GM12874 (cell line): Measurements from ENCODE around the gene STARD6.

Source experiments
- TF ChIP-seq, protein P1 (sequence below): IDR thresholded peaks from 2 replicates; pipeline ENCODE4 v1.5.1; 2011; ENCODE audit warnings: low read depth, mild to moderate bottlenecking, control low read depth, low read length, moderate library complexity; ENCODE audit not compliant: insufficient read depth

Gene STARD6

GRCh38 chr18:54330768-54331548 is 26.7 kb downstream of the STARD6 start:
- TF ChIP-seq, protein P1, sequence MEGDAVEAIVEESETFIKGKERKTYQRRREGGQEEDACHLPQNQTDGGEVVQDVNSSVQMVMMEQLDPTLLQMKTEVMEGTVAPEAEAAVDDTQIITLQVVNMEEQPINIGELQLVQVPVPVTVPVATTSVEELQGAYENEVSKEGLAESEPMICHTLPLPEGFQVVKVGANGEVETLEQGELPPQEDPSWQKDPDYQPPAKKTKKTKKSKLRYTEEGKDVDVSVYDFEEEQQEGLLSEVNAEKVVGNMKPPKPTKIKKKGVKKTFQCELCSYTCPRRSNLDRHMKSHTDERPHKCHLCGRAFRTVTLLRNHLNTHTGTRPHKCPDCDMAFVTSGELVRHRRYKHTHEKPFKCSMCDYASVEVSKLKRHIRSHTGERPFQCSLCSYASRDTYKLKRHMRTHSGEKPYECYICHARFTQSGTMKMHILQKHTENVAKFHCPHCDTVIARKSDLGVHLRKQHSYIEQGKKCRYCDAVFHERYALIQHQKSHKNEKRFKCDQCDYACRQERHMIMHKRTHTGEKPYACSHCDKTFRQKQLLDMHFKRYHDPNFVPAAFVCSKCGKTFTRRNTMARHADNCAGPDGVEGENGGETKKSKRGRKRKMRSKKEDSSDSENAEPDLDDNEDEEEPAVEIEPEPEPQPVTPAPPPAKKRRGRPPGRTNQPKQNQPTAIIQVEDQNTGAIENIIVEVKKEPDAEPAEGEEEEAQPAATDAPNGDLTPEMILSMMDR = no peak

DNA sequence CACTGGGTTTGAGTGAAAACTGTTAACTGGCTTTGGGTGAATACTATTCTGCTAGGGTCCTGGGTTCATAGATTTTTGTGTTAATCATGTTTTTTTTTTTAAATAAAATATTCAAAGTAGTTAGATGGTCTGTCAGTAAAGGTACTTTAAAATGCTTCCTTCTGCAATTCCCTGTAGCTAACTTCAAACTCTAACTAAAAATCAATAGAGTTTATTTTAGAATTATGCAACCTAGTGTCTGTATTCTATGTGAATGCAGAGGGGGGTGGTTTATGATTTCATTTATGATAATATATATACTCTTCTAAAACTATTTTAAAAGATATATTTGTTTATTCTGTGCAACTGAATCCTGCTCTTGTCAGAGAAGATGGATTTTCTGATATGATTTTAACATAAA is 27.9 kb downstream of the STARD6 start:
- TF ChIP-seq, protein P1 = no peak

DNA sequence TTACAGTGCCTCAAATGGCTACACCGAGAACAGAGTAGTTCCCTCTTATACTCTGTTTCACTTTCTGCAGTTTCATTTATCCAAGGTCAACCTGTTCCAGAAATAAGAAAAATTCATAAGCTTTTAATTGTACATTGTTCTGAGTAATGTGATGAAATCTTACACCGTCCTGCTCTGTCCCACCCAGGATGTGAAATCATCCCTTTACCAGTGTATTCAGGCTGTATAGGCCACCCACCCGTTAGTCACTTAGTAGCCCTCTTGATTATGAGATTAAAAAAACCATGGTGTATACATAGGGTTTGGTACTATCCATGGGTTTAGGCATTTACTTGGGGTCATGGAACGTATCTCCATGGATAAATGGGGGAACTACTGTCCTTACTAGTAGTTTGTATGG is 29.8 kb downstream of the STARD6 start:
- TF ChIP-seq, protein P1 = no peak

- TF ChIP-seq, protein P1 = no peak
Measured at GRCh38 chr18:54323970-54324369, 33.7 kb downstream of the STARD6 start.

- TF ChIP-seq, protein P1 = no peak
Measured at GRCh38 chr18:54323561-54323960, 34.1 kb downstream of the STARD6 start.

GRCh38 chr18:54316071-54316820 is 41.4 kb downstream of the STARD6 start:
- TF ChIP-seq, protein P1 = no peak

DNA sequence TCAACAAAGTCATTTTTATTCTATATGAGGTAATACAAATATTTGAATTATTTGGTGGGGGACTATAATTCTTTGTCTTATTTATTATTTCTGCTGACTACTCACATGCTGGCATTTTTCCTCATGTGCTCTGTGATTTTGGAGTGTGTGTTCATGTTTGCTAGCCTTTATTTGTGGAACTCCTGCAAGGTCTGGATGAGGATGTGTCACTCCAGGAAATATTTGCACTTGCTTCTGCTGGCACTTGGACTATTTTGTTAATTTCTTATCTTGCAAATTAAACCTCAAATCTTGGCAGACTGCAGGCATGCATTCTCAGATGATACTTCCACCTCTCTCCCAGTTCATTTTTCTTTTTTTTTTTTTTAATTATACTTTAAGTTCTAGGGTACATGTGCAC is 54.2 kb downstream of the STARD6 start:
- TF ChIP-seq, protein P1 = no peak
